Measurements from ENCODE around the gene ZNF462. TPM values are rescaled to one million over a fixed set of nuclear protein-coding genes. Genes with fewer than 3 reads are reported as not detected.

ZNF462 gene
- total RNA-seq, 1 experiment from 2014 or later: 34.5 TPM

DNA sequence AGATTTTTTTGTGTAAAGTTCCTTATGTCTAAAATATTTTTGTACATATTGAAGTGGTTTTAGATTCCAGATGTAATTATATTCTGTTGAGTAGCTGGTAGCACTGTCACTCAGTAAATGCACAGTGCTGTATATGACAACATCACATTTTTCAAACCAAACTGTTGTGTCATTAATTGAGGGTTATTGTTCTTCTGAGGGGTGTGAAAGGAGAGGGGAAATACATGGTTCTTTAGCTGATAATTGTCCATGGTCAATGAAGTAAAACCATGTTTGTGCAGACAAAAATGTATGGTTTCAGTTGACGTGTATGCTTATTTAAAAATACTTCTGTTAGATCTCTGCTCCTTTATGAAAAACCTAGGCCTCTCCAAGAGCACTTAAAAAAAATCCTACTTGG is 3.3 kb downstream of the ZNF462 start:
- Mint-ChIP-seq H3K27ac (ENCODE audit: unreplicated experiment) (no peak overlapping the region), H3K4me3 (ENCODE audit: unreplicated experiment) (no peak overlapping the region), H3K36me3 (ENCODE audit: insufficient read depth, unreplicated experiment) (peaks cover 26% of the 10 kb centered on the region), H3K4me1 (ENCODE audit: low read depth, unreplicated experiment) (peaks cover 12% of the 10 kb centered on the region), H3K9me3 (ENCODE audit: unreplicated experiment) (no peaks in the 10 kb centered on the region), H3K27me3 (ENCODE audit: insufficient read depth, unreplicated experiment) (no peaks in the 10 kb centered on the region)
- ChIA-PET POLR2A (no interaction called here), CTCF (no interaction called here)
- Histone ChIP-seq H3K36me3 (ENCODE audit: control insufficient read depth, insufficient read depth, low read length) (no peaks in the 10 kb centered on the region), H3K27me3 (replicated peaks; ENCODE audit: control insufficient read depth, insufficient read depth, low read length) (no peaks in the 10 kb centered on the region), H3K9me3 (no peaks in the 10 kb centered on the region), H3K4me1 (0 out of 2 replicates have a peak, but pooled peaks cover 9% of the 10 kb centered on the region), H3K4me3 (ENCODE audit: low read depth, low read length) (no peak overlapping the region)
- DNase-seq: no peak
- BruUV-seq (replicated peaks): TSS peak; percentile 5
- TF ChIP-seq, protein P1, sequence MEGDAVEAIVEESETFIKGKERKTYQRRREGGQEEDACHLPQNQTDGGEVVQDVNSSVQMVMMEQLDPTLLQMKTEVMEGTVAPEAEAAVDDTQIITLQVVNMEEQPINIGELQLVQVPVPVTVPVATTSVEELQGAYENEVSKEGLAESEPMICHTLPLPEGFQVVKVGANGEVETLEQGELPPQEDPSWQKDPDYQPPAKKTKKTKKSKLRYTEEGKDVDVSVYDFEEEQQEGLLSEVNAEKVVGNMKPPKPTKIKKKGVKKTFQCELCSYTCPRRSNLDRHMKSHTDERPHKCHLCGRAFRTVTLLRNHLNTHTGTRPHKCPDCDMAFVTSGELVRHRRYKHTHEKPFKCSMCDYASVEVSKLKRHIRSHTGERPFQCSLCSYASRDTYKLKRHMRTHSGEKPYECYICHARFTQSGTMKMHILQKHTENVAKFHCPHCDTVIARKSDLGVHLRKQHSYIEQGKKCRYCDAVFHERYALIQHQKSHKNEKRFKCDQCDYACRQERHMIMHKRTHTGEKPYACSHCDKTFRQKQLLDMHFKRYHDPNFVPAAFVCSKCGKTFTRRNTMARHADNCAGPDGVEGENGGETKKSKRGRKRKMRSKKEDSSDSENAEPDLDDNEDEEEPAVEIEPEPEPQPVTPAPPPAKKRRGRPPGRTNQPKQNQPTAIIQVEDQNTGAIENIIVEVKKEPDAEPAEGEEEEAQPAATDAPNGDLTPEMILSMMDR (IDR thresholded peaks at IDR 0.05; ENCODE audit: insufficient read depth in 1 of 2, low read depth in 1 of 2, low read length in 1 of 2, severe bottlenecking in 1 of 2, unreplicated experiment in 1 of 2): no peak
- intact Hi-C loops (cut with micrococcal nuclease; ENCODE audit: unreplicated experiment): loop anchor here (10.0 kb wide), 1 partner anchor 309 kb away; no protein-coding TSS in a partner anchor

DNA sequence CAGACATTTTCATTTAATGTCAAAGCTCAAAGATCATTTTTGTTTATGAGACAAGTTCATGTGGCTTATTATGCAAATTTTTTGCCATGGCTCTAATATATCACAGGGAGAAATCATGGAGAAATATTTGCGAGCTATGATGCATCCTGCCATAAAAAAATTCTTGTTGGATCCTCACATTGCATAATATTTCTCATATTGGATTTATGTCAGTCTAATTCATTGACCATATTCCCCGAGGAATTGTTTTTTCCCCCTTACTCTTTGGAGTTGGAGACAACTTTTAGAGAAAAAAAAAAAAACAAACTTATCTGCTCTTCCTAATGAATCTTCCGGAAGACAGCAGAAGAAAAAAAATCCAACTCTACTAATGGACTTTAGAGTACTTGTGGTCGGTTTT is 4.3 kb downstream of the ZNF462 start:
- H3K36me3 Mint-ChIP-seq (ENCODE audit: insufficient read depth, unreplicated experiment): peaks cover 26% of the 10 kb centered on the region

DNA sequence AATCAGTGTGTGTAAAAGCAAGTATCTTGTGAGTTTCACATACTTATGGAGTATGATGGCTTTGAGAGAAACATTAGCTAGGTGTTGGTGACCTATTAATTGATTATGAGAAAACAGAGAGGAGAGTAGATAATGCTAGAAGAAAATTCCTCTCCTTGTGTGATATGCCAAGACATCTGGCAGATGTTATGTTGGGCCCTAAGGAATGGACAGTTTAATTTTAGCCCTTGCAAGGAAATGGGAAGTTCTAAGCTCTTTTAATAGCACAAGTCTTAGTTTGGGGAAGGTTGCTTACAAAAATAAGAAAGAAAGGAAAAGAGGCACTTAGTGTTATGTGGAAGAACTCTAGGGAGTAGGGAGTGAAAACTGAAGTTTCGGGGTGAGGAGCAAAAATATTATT is 5.1 kb downstream of the ZNF462 start:
- Histone ChIP-seq H3K36me3 (ENCODE audit: control insufficient read depth, insufficient read depth, low read length) (no peaks in the 10 kb centered on the region), H3K4me3 (ENCODE audit: low read depth, low read length) (no peak overlapping the region), H3K27me3 (replicated peaks; ENCODE audit: control insufficient read depth, insufficient read depth, low read length) (no peaks in the 10 kb centered on the region), H3K9me3 (no peaks in the 10 kb centered on the region), H3K4me1 (0 out of 2 replicates have a peak, but pooled peaks cover 9% of the 10 kb centered on the region)
- TF ChIP-seq, protein P1 (IDR thresholded peaks at IDR 0.05; ENCODE audit: insufficient read depth in 1 of 2, low read depth in 1 of 2, low read length in 1 of 2, severe bottlenecking in 1 of 2, unreplicated experiment in 1 of 2): no peak
- peaks cover 12% of the 10 kb centered on the region for H3K4me1 Mint-ChIP-seq (ENCODE audit: low read depth, unreplicated experiment)
- ChIA-PET POLR2A (no interaction called here), CTCF (no interaction called here)
- H3K9me3 Mint-ChIP-seq (ENCODE audit: unreplicated experiment): no peaks in the 10 kb centered on the region
- H3K36me3 Mint-ChIP-seq (ENCODE audit: insufficient read depth, unreplicated experiment): peaks cover 22% of the 10 kb centered on the region
- intact Hi-C loops (cut with micrococcal nuclease; ENCODE audit: unreplicated experiment): loop anchor here (10.0 kb wide), 1 partner anchor 307 kb away; no protein-coding TSS in a partner anchor
- no peak for DNase-seq
- no TSS peak for BruUV-seq (replicated peaks)
- no peak overlapping the region for H3K4me3 Mint-ChIP-seq (ENCODE audit: unreplicated experiment)
- no peaks in the 10 kb centered on the region for H3K27me3 Mint-ChIP-seq (ENCODE audit: insufficient read depth, unreplicated experiment)
- no peak overlapping the region for H3K27ac Mint-ChIP-seq (ENCODE audit: unreplicated experiment)

More for the DNA sequence above, 4.3 kb downstream of the ZNF462 start:
- Mint-ChIP-seq H3K27me3 (ENCODE audit: insufficient read depth, unreplicated experiment) (no peaks in the 10 kb centered on the region), H3K4me3 (ENCODE audit: unreplicated experiment) (no peak overlapping the region), H3K9me3 (ENCODE audit: unreplicated experiment) (no peaks in the 10 kb centered on the region), H3K4me1 (ENCODE audit: low read depth, unreplicated experiment) (peaks cover 12% of the 10 kb centered on the region), H3K27ac (ENCODE audit: unreplicated experiment) (no peak overlapping the region)
- H3K9me3 ChIP-seq: no peaks in the 10 kb centered on the region
- TF ChIP-seq, protein P1 (IDR thresholded peaks at IDR 0.05; ENCODE audit: insufficient read depth in 1 of 2, low read depth in 1 of 2, low read length in 1 of 2, severe bottlenecking in 1 of 2, unreplicated experiment in 1 of 2): no peak
- H3K36me3 ChIP-seq (ENCODE audit: control insufficient read depth, insufficient read depth, low read length): no peaks in the 10 kb centered on the region
- no TSS peak for BruUV-seq (replicated peaks)
- H3K4me3 ChIP-seq (ENCODE audit: low read depth, low read length): no peak overlapping the region
- POLR2A ChIA-PET: no interaction called here
- no peak for DNase-seq
- CTCF ChIA-PET: interaction anchor here (0.7 kb wide), 1 partner anchor 73 kb away, joined by 3 read pairs; no protein-coding TSS in a partner anchor
- 0 out of 2 replicates have a peak, but pooled peaks cover 9% of the 10 kb centered on the region for H3K4me1 ChIP-seq
- intact Hi-C loops (cut with micrococcal nuclease; ENCODE audit: unreplicated experiment): loop anchor here (10.0 kb wide), 1 partner anchor 308 kb away; no protein-coding TSS in a partner anchor
- no peaks in the 10 kb centered on the region for H3K27me3 ChIP-seq (replicated peaks; ENCODE audit: control insufficient read depth, insufficient read depth, low read length)

All from Caco-2 (cell line).